ENCODE measurements around the gene ADAT2.

ADAT2 gene

GRCh38 chr6:143397227-143398222 lies 53.0 kb downstream of the ADAT2 start:
- no peak for DNase-seq (ENCODE audit: low read depth in 2 of 2)

- DNase-seq (ENCODE audit: low read depth in 2 of 2), result no peak
Observed at GRCh38 chr6:143396497-143397226, 53.8 kb downstream of the ADAT2 start.

GRCh38 chr6:143395699-143396098 lies 54.8 kb downstream of the ADAT2 start:
- DNase-seq (ENCODE audit: low read depth in 2 of 2), result no peak

DNA sequence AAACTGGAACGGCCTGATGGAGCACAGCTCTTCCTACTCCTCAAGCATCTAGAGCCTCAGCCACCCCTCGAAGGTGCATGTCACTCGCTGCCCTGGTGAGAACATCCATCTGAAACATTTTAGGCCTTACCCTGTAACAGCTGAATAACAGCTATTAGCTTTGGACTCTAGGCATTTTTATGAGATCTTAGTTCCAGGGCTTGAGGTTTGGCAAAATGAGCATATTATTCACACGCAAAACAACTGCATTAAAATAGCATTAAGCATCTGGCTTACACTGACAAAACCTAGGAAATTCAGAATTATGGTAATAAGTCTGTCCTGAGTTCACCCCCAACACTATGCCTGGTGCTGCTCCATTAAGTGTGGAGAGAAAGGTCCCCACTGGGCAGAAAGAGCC lies 56.1 kb downstream of the ADAT2 start:
- no peak for DNase-seq (ENCODE audit: low read depth in 2 of 2)

DNA sequence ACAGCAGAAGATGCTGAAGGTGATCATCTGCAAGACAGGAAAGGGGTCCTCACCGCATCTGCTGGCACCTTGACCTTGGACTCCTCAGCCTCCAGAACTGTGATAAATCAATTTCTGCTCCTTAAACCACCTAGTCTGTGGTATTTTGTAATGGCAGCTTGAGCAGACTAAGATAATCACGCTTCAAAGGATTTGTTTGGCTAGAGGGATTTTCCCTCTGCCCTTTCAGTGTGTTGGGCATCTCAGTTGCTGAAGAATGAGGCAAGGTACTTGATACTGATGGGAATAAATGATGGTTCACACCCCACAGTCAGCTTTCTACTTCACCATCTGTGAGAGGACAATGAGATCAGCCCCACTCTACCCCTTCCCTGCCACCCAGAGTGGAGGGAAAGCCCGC lies 60.2 kb downstream of the ADAT2 start:
- DNase-seq (ENCODE audit: low read depth in 2 of 2), result no peak

DNA sequence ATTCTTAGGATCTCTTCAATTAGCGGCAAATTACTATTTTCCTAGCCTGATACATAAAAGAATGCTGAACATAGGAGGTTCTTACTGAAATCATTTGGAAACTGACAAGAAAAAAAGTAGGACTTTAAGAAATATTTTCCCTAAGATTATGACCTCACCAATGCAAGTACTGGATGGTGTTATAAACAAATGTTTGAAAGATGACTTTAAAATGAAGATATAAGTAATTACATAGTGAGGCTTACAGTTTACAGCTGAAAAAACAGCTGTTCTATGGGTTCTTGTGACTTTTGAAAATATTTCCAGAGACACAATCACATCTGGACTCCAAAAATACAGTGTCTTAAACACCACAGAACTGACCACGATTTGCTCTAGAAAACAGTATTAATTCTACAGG lies 64.9 kb downstream of the ADAT2 start:
- no peak for DNase-seq (ENCODE audit: low read depth in 2 of 2)

DNA sequence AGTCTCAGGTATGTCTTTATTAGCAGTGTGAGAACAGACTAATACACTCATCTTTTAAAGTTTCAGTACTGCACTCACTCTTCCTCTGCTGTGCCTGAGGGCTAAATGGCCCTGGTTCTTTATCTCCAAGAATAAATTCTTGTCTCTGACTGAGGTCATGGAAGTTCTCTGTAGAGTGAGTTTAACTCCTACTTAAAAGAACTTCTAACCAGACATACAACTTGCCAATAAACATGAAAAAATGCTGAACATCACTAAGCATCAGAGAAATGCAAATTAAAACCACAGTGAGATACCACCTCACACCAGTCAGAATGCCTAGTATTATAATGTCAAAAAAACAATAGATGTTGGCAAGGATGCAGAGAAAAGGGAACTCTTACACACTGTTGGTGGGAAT lies 73.6 kb downstream of the ADAT2 start:
- no peak for DNase-seq (ENCODE audit: low read depth in 2 of 2)

GRCh38 chr6:143376375-143376774 lies 74.1 kb downstream of the ADAT2 start:
- DNase-seq (ENCODE audit: low read depth in 2 of 2), result no peak

- no peak for DNase-seq (ENCODE audit: low read depth in 2 of 2)
Observed at GRCh38 chr6:143375022-143375585, 75.4 kb downstream of the ADAT2 start.

DNA sequence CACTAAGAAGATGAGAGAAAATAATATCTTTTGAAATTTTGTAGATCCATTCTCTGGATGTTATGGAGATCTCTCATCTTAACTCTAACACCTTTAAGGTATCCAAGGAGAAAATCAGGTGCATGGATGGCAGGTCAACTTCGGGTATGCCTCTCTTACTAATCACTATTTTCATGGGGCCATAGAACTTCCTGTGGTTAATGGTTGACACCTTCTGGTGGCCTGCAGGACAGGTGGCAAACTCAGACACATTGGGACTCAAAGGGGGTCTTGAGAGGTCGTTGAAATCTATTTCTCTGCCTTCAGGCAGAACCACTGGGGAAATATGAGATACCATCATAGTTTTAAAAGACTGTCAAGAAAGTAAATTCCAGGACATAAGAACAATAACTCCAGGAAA lies 76.5 kb downstream of the ADAT2 start:
- no peak for DNase-seq (ENCODE audit: low read depth in 2 of 2)

All from activated CD4-positive, alpha-beta T cell treated with anti-CD3 and anti-CD28 coated beads for 24 hours (primary cell).